Lung (tissue), 12 donors: ENCODE data around the gene NSD1. TPM values are rescaled to one million over a fixed set of nuclear protein-coding genes. Genes with fewer than 3 reads are reported as not detected.

Experiments
- ATAC-seq: fragments of 200-7000 bp; cut with Tn5 transposase; one replicate; pipeline ENCODE4 v1.9.1; 2020; ENCODE audit warnings: moderate number of reproducible peaks; ENCODE audit not compliant: insufficient read depth, low FRiP score
- DNase-seq, 3 donors: peaks; one replicate each; pipeline ENCODE4 v3.0.0-alpha.2; 2013 to 2017
- H3K27ac ChIP-seq, 2 donors: one replicate each; pipeline ENCODE4 v1.5.1; 2013; ENCODE audit warnings: mild to moderate bottlenecking in 2 of 2, moderate library complexity in 2 of 2, control low read depth in 1 of 2, inconsistent platforms in 1 of 2, low read depth in 1 of 2, low read length in 1 of 2
- H3K27me3 ChIP-seq, 3 donors: one replicate each; pipeline ENCODE4 v1.5.1; 2013; ENCODE audit warnings: low read length in 2 of 3; ENCODE audit not compliant: control insufficient read depth in 3 of 3, insufficient read depth in 3 of 3
- H3K36me3 ChIP-seq, 4 donors: one replicate each; pipeline ENCODE4 v1.5.1; 2013; ENCODE audit warnings: low read length in 4 of 4, mild to moderate bottlenecking in 1 of 4, moderate library complexity in 1 of 4; ENCODE audit not compliant: control insufficient read depth in 4 of 4, insufficient read depth in 4 of 4
- H3K4me1 ChIP-seq, 5 donors: one replicate each; pipeline ENCODE4 v1.5.1; 2013; ENCODE audit warnings: low read length in 5 of 5, mild to moderate bottlenecking in 2 of 5, moderate library complexity in 1 of 5; ENCODE audit not compliant: control insufficient read depth in 5 of 5, insufficient read depth in 5 of 5
- H3K4me3 ChIP-seq: one replicate; pipeline ENCODE4 v1.5.1; 2013; ENCODE audit warnings: mild to moderate bottlenecking, control low read depth, moderate library complexity
- H3K9ac ChIP-seq, 2 donors: one replicate each; pipeline ENCODE4 v1.5.1; 2013; ENCODE audit warnings: low read length in 2 of 2, control low read depth in 1 of 2; ENCODE audit not compliant: insufficient read depth in 1 of 2
- H3K9me3 ChIP-seq, 4 donors: one replicate each; pipeline ENCODE4 v1.5.1; 2013; ENCODE audit warnings: low read length in 3 of 4, mild to moderate bottlenecking in 1 of 4, moderate library complexity in 1 of 4; ENCODE audit not compliant: control insufficient read depth in 4 of 4, insufficient read depth in 3 of 4
- CTCF ChIP-seq: IDR thresholded peaks from 2 replicates; pipeline ENCODE4 v1.5.1; 2012; ENCODE audit warnings: mild to moderate bottlenecking; ENCODE audit errors: control extremely low read depth, extremely low read depth
- WGBS, 2 donors: extraction: QIAGEN DNeasy Blood & Tissue Kit; methylation state at CpG; one replicate each; pipeline ENCODE4 v1.1.7; 2013; 5-methylcytosine and 5-hydroxymethylcytosine counted together
- polyA plus RNA-seq, 2 donors: library from polyadenylated mRNA; stranded (reverse); fragments of 200-250 nt; gene quantifications; one replicate each; pipeline ENCODE4 v1.2.1, GENCODE V29; 2013
- total RNA-seq, 2 donors: library from RNA; depleted of rRNA in 1 of 2; stranded (reverse); fragments of >200 nt in 1 of 2; gene quantifications; one replicate each; pipeline ENCODE4 v1.2.1, GENCODE V29; 2014 to 2021
- donor health status: control.
- donor health status: control.
- donor health status: Bipolar disorder and iron deficiency.
- donor health status: healthy.
- donor health status: DM: yes; HTN: yes; CAD: no.

NSD1 gene
- total and polyA plus RNA-seq, 4 donors: 8.0 to 81.7 (median 43.2) TPM

- Histone ChIP-seq H3K9ac (no peak overlapping the region), H3K27ac (no peak overlapping the region), H3K4me3 (no peak overlapping the region), H3K4me1 (peaks cover 0 to 2% (median 0%) of the 10 kb centered on the region in 5 donors), H3K9me3 (peaks cover 0 to 2% (median 0%) of the 10 kb centered on the region in 4 donors), H3K36me3 (peaks cover 12 to 76% (median 28%) of the 10 kb centered on the region in 4 donors), H3K27me3 (no peaks in the 10 kb centered on the region)
- WGBS, 2 donors: 62 to 82% methylated on average over 35 of the region's 35 CpGs
- DNase-seq: no peak
- no peak for ATAC-seq
- no peak for TF ChIP-seq CTCF
Observed at GRCh38 chr5:177332031-177332895, 198.7 kb downstream of the NSD1 start.

GRCh38 chr5:177332896-177333260 is 199.3 kb downstream of the NSD1 start:
- Histone ChIP-seq H3K4me1 (no peaks in the 10 kb centered on the region), H3K9ac (no peak overlapping the region), H3K36me3 (peaks cover 13 to 80% (median 29%) of the 10 kb centered on the region in 4 donors), H3K27ac (no peak overlapping the region), H3K27me3 (no peaks in the 10 kb centered on the region), H3K9me3 (peaks cover 0 to 2% (median 0%) of the 10 kb centered on the region in 4 donors), H3K4me3 (no peak overlapping the region)
- no peak for TF ChIP-seq CTCF
- 84 to 92% methylated on average over 11 to 13 of the region's 13 CpGs for WGBS, 2 donors
- DNase-seq: no peak
- no peak for ATAC-seq

GRCh38 chr5:177333420-177334154 is 200.0 kb downstream of the NSD1 start:
- H3K27ac ChIP-seq: no peak overlapping the region
- no peaks in the 10 kb centered on the region for H3K27me3 ChIP-seq
- DNase-seq (no peak), ATAC-seq (no peak)
- H3K9ac ChIP-seq: no peak overlapping the region
- H3K36me3 ChIP-seq: peaks cover 13 to 84% (median 30%) of the 10 kb centered on the region in 4 donors
- TF ChIP-seq CTCF: no peak
- H3K4me1 ChIP-seq: no peaks in the 10 kb centered on the region
- H3K4me3 ChIP-seq: no peak overlapping the region
- 91 to 93% methylated on average over 15 to 16 of the region's 16 CpGs for WGBS, 2 donors
- H3K9me3 ChIP-seq: no peaks in the 10 kb centered on the region
